B cell (primary cell): ENCODE data around the gene MUC5AC. TPM values are rescaled to one million over a fixed set of nuclear protein-coding genes. Genes with fewer than 3 reads are reported as not detected.

Experiments used
- ATAC-seq: fragments of 200-7000 bp; cut with Tn5 transposase; one replicate; pipeline ENCODE4 v1.10.0; 2021; ENCODE audit warnings: low read depth, mild to moderate bottlenecking, moderate number of reproducible peaks, moderate library complexity
- CTCF ChIA-PET: fragments of 350-600 bp; sonication (Branson Sonifier 250); formaldehyde crosslinking; loops from one replicate; lab custom pipeline; 2021; ENCODE audit warnings: antibody characterized with exemption, inconsistent platforms; lab: Charles Lee
- POLR2A ChIA-PET: fragments of 350-600 bp; sonication (Branson Sonifier 250); formaldehyde crosslinking; loops from one replicate; lab custom pipeline; 2021; ENCODE audit warnings: antibody characterized with exemption; lab: Charles Lee
- DNase-seq: peaks from one replicate; pipeline ENCODE4 v3.0.0; 2013
- H2AFZ ChIP-seq: 2 replicates; pipeline ENCODE4 v1.6.1; 2012; ENCODE audit warnings: mild to moderate bottlenecking, low read depth, low read length; ENCODE audit not compliant: insufficient read depth, poor library complexity, severe bottlenecking
- H3K27ac ChIP-seq, 2 donors: 1 replicate in 1 of 2; 2 replicates in 1 of 2; pipeline ENCODE4 v1.5.1; 2012 to 2013; ENCODE audit warnings: low read length in 2 of 2, mild to moderate bottlenecking in 2 of 2, moderate library complexity in 1 of 2
- H3K27me3 ChIP-seq, 4 experiments: fragments of 200-600 bp in 1 of 4; sonication (generic) in 1 of 4; replicated peaks in 1 of 4; 1 replicate in 2 of 4; 2 replicates in 2 of 4; pipeline versions ENCODE4 v1.6.1 to v1.7.0; 2013 to 2016; ENCODE audit warnings: low read length in 3 of 4, mild to moderate bottlenecking in 2 of 4, mixed read lengths in 1 of 4, moderate library complexity in 1 of 4; ENCODE audit not compliant: insufficient read depth in 4 of 4, control insufficient read depth in 3 of 4; ENCODE audit errors: control extremely low read depth in 1 of 4
- H3K36me3 ChIP-seq, 2 experiments: replicated peaks in 1 of 2; 1 replicate in 1 of 2; 2 replicates in 1 of 2; pipeline versions ENCODE4 v1.6.1 to v1.7.1; 2013; ENCODE audit warnings: low read length in 1 of 2; ENCODE audit not compliant: insufficient read depth in 2 of 2, control insufficient read depth in 1 of 2; ENCODE audit errors: control extremely low read depth in 1 of 2, extremely low read depth in 1 of 2
- H3K4me1 ChIP-seq, 2 donors: fragments of 200-600 bp in 1 of 2; sonication (generic) in 1 of 2; 1 replicate in 1 of 2; 2 replicates in 1 of 2; pipeline versions ENCODE4 v1.5.1 to v1.6.1; 2013 to 2017; ENCODE audit warnings: low read length in 2 of 2; ENCODE audit not compliant: control insufficient read depth in 2 of 2, insufficient read depth in 2 of 2
- H3K4me2 ChIP-seq: replicated peaks from 2 replicates; pipeline ENCODE3; 2012; ENCODE audit warnings: mild to moderate bottlenecking, low read depth, low read length; ENCODE audit not compliant: poor library complexity, severe bottlenecking
- H3K4me3 ChIP-seq, 5 experiments: fragments of 200-600 bp in 1 of 5; sonication (generic) in 1 of 5; 1 replicate in 3 of 5; 2 replicates in 2 of 5; pipeline versions ENCODE4 v1.5.1 to v1.7.0; 2011 to 2016; ENCODE audit warnings: low read length in 4 of 5, mild to moderate bottlenecking in 4 of 5, low read depth in 2 of 5, control low read depth in 1 of 5, moderate library complexity in 1 of 5; ENCODE audit not compliant: insufficient read depth in 1 of 5; ENCODE audit errors: control extremely low read depth in 1 of 5, extremely low read depth in 1 of 5
- H3K79me2 ChIP-seq: fragments of 200-600 bp; sonication (generic); one replicate; pipeline ENCODE4 v1.6.0; 2016; ENCODE audit warnings: low read length; ENCODE audit not compliant: control insufficient read depth, insufficient read depth
- H3K9ac ChIP-seq: fragments of 200-600 bp; sonication (generic); 2 replicates; pipeline ENCODE4 v1.6.1; 2017; ENCODE audit warnings: mild to moderate bottlenecking, low read length, moderate library complexity
- H3K9me3 ChIP-seq, 3 donors: one replicate each; pipeline versions ENCODE4 v1.6.1 to v1.7.1; 2013; ENCODE audit warnings: low read length in 2 of 3; ENCODE audit not compliant: control insufficient read depth in 2 of 3, insufficient read depth in 1 of 3; ENCODE audit errors: control extremely low read depth in 1 of 3
- H4K20me1 ChIP-seq: 2 replicates; pipeline ENCODE4 v1.6.0; 2012; ENCODE audit warnings: mild to moderate bottlenecking, low read length; ENCODE audit not compliant: insufficient read depth, control insufficient read depth, poor library complexity, severe bottlenecking
- H3K27ac Mint-ChIP-seq: one replicate; pipeline ENCODE4 v1.8.0; 2021; ENCODE audit warnings: mixed read lengths
- H3K27me3 Mint-ChIP-seq: one replicate; pipeline ENCODE4 v1.8.0; 2021; ENCODE audit warnings: mixed read lengths
- H3K4me1 Mint-ChIP-seq: one replicate; pipeline ENCODE4 v1.8.0; 2021; ENCODE audit warnings: mixed read lengths
- H3K4me3 Mint-ChIP-seq: one replicate; pipeline ENCODE4 v1.8.0; 2021; ENCODE audit warnings: mixed read lengths
- H3K9me3 Mint-ChIP-seq: one replicate; pipeline ENCODE4 v1.8.0; 2022; ENCODE audit warnings: mixed read lengths; ENCODE audit not compliant: insufficient read depth
- CTCF ChIP-seq: fragments of 200-600 bp; IDR thresholded peaks from one replicate; pipeline ENCODE4 v1.8.0; 2022; ENCODE audit warnings: antibody characterized with exemption, mild to moderate bottlenecking
- EZH2 ChIP-seq: IDR thresholded peaks from 2 replicates; pipeline ENCODE4 v1.6.1; 2012; ENCODE audit warnings: borderline replicate concordance, low read depth, mild to moderate bottlenecking, moderate library complexity, low read length; ENCODE audit not compliant: insufficient read depth, poor library complexity, severe bottlenecking
- WGBS: methylation state at CpG from one replicate; pipeline ENCODE4 v1.1.5; 2013; ENCODE audit warnings: missing lambda C conversion rate; ENCODE audit not compliant: insufficient coverage; 5-methylcytosine and 5-hydroxymethylcytosine counted together
- intact Hi-C: fragments of 100-400 bp; cut with micrococcal nuclease; formaldehyde crosslinking; loops from one replicate; pipeline ENCODE4 v1.10.0; 2022
- polyA plus RNA-seq: library from polyadenylated mRNA; depleted of rRNA; stranded (reverse); fragments of >200 nt; gene quantifications from 2 replicates; pipeline ENCODE4 v1.2.3, GENCODE V29; 2012
- total RNA-seq, 2 donors: library from RNA; stranded (reverse); fragments of 120-200 nt in 1 of 2; gene quantifications; 1 replicate in 1 of 2; 2 replicates in 1 of 2; pipeline versions ENCODE4 v1.2.3 to v1.2.4, GENCODE V29; 2013 to 2022

The MUC5AC gene
- total and polyA plus RNA-seq, 2 donors (not counting 1 experiment from before 2014, with no cell fraction given) = not detected

- H3K36me3 ChIP-seq = no peaks in the 10 kb centered on the region
- H3K4me1 ChIP-seq = no peaks in the 10 kb centered on the region
- intact Hi-C loops = no loop called here
- DNase-seq = no peak
- WGBS = 95% methylated on average over 9 of the region's 9 CpGs
- ATAC-seq = no peak
- Mint-ChIP-seq H3K4me1 (no peaks in the 10 kb centered on the region), H3K27ac (no peak overlapping the region), H3K27me3 (no peaks in the 10 kb centered on the region), H3K4me3 (no peak overlapping the region), H3K9me3 (peaks cover 3% of the 10 kb centered on the region)
- no peak overlapping the region for H3K9ac ChIP-seq
- H3K9me3 ChIP-seq = peaks cover 0 to 7% (median 0%) of the 10 kb centered on the region in 3 donors
- H3K27me3 ChIP-seq = no peaks in the 10 kb centered on the region
- no peaks in the 10 kb centered on the region for H4K20me1 ChIP-seq
- ChIA-PET CTCF (no interaction called here), POLR2A (no interaction called here)
- no peak overlapping the region for H3K4me2 ChIP-seq
- TF ChIP-seq CTCF (no peak), EZH2 (no peak)
- no peak overlapping the region for H3K27ac ChIP-seq
- H3K4me3 ChIP-seq = no peak overlapping the region
- no peaks in the 10 kb centered on the region for H3K79me2 ChIP-seq
- no peak overlapping the region for H2AFZ ChIP-seq
Measured at GRCh38 chr11:1125803-1126202, 31.9 kb upstream of the MUC5AC start.

GRCh38 chr11:1126491-1126926 is 31.2 kb upstream of the MUC5AC start:
- Histone ChIP-seq H4K20me1 (no peaks in the 10 kb centered on the region), H3K36me3 (no peaks in the 10 kb centered on the region), H3K27ac (no peak overlapping the region), H3K4me1 (no peaks in the 10 kb centered on the region), H2AFZ (no peak overlapping the region), H3K79me2 (no peaks in the 10 kb centered on the region), H3K4me2 (no peak overlapping the region), H3K4me3 (no peak overlapping the region), H3K9ac (no peak overlapping the region), H3K9me3 (peaks cover 0 to 7% (median 0%) of the 10 kb centered on the region in 3 donors), H3K27me3 (no peaks in the 10 kb centered on the region)
- TF ChIP-seq CTCF = no peak
- CTCF ChIA-PET = no interaction called here
- 88% methylated on average over 15 of the region's 15 CpGs for WGBS
- POLR2A ChIA-PET = no interaction called here
- no peaks in the 10 kb centered on the region for H3K4me1 Mint-ChIP-seq
- DNase-seq (no peak), ATAC-seq (no peak)
- peaks cover 3% of the 10 kb centered on the region for H3K9me3 Mint-ChIP-seq
- no peaks in the 10 kb centered on the region for H3K27me3 Mint-ChIP-seq
- no peak overlapping the region for H3K27ac Mint-ChIP-seq
- intact Hi-C loops = no loop called here
- H3K4me3 Mint-ChIP-seq = no peak overlapping the region
